Breast epithelium (tissue), 4 donors: ENCODE data around the gene MED10. TPM values are rescaled to one million over a fixed set of nuclear protein-coding genes. Genes with fewer than 3 reads are reported as not detected.

Source experiments
- DNase-seq, 2 donors: peaks; one replicate each; pipeline ENCODE4 v3.0.0-alpha.2; 2019; ENCODE audit warnings: low spot score in 2 of 2
- H3K27ac ChIP-seq, 2 donors: fragments of 200-600 bp; sonication (generic) in 1 of 2; one replicate each; pipeline ENCODE4 v1.5.1; 2016 to 2019; ENCODE audit warnings: mild to moderate bottlenecking in 1 of 2
- H3K27me3 ChIP-seq, 2 donors: fragments of 200-600 bp; sonication (generic) in 1 of 2; one replicate each; pipeline versions ENCODE4 v1.5.1 to v1.6.0; 2017 to 2019; ENCODE audit warnings: control low read depth in 1 of 2, mild to moderate bottlenecking in 1 of 2
- H3K36me3 ChIP-seq: fragments of 200-600 bp; one replicate; pipeline ENCODE4 v1.5.1; 2019
- H3K4me1 ChIP-seq, 2 donors: fragments of 200-600 bp; sonication (generic); one replicate each; pipeline ENCODE4 v1.5.1; 2016 to 2019; ENCODE audit warnings: control low read depth in 1 of 2
- H3K4me3 ChIP-seq, 3 donors: fragments of 200-600 bp; sonication (generic); 1 replicate in 2 of 3; 2 replicates in 1 of 3; pipeline ENCODE4 v1.5.1; 2016 to 2019; ENCODE audit warnings: mild to moderate bottlenecking in 3 of 3, moderate library complexity in 2 of 3
- H3K9me3 ChIP-seq, 2 donors: fragments of 200-600 bp; sonication (generic) in 1 of 2; one replicate each; pipeline ENCODE4 v1.5.1; 2016 to 2019; ENCODE audit warnings: control low read depth in 1 of 2
- CTCF ChIP-seq, 3 donors: fragments of 450-650 bp; IDR thresholded peaks; one replicate each; pipeline ENCODE4 v1.5.1; 2016 to 2017; ENCODE audit warnings: antibody characterized with exemption in 3 of 3, mild to moderate bottlenecking in 3 of 3, moderate library complexity in 3 of 3
- POLR2A ChIP-seq: fragments of 450-650 bp; IDR thresholded peaks from one replicate; pipeline ENCODE4 v1.6.1; 2016; ENCODE audit warnings: antibody characterized with exemption, mild to moderate bottlenecking, moderate library complexity
- POLR2AphosphoS5 ChIP-seq, 3 donors: sonication (generic); formaldehyde crosslinking; IDR thresholded peaks; one replicate each; pipeline ENCODE4 v1.6.1; 2017; ENCODE audit warnings: antibody characterized with exemption in 3 of 3
- intact Hi-C: fragments of 100-400 bp; cut with DNase I; formaldehyde crosslinking; loops from one replicate; pipeline ENCODE4 v1.15.1; 2023; ENCODE audit warnings: low total_unique reads
- total RNA-seq, 3 donors: library from RNA; depleted of rRNA; stranded (reverse); fragments of >200 nt; gene quantifications; one replicate each; pipeline ENCODE4 v1.1.0, GENCODE V29; 2016

The MED10 gene
- total RNA-seq, 3 donors from 2014 or later = 25.6 to 29.9 (median 25.9) TPM

- Histone ChIP-seq H3K4me1 (no peaks in the 10 kb centered on the region), H3K4me3 (no peak overlapping the region), H3K36me3 (no peaks in the 10 kb centered on the region), H3K27me3 (peaks cover 0 to 7% of the 10 kb centered on the region in 2 donors), H3K27ac (no peak overlapping the region), H3K9me3 (peaks cover 0 to 5% of the 10 kb centered on the region in 2 donors)
- TF ChIP-seq POLR2A (no peak), POLR2AphosphoS5 (IDR thresholded peaks at IDR 0.05) (no peak), CTCF (IDR thresholded peaks at IDR 0.05) (no peak)
- no peak for DNase-seq
- intact Hi-C loops = no loop called here
Observed at GRCh38 chr5:6411141-6411540, 32.8 kb upstream of the MED10 start.

GRCh38 chr5:6410421-6410820 lies 32.1 kb upstream of the MED10 start:
- TF ChIP-seq POLR2A (no peak), CTCF (IDR thresholded peaks at IDR 0.05) (no peak), POLR2AphosphoS5 (IDR thresholded peaks at IDR 0.05) (no peak)
- no peaks in the 10 kb centered on the region for H3K36me3 ChIP-seq
- H3K9me3 ChIP-seq = peaks cover 0 to 5% of the 10 kb centered on the region in 2 donors
- no peak for DNase-seq
- intact Hi-C loops = no loop called here
- no peak overlapping the region for H3K4me3 ChIP-seq
- H3K27me3 ChIP-seq = peaks cover 0 to 7% of the 10 kb centered on the region in 2 donors
- no peaks in the 10 kb centered on the region for H3K4me1 ChIP-seq
- H3K27ac ChIP-seq = no peak overlapping the region

- H3K27ac ChIP-seq = no peak overlapping the region
- TF ChIP-seq CTCF (IDR thresholded peaks at IDR 0.05) (no peak), POLR2AphosphoS5 (IDR thresholded peaks at IDR 0.05) (no peak), POLR2A (no peak)
Observed at GRCh38 chr5:6408627-6409446, 30.5 kb upstream of the MED10 start.

GRCh38 chr5:6408260-6408596 lies 29.9 kb upstream of the MED10 start:
- no peak for TF ChIP-seq POLR2A
- no peak for TF ChIP-seq CTCF (IDR thresholded peaks at IDR 0.05)
- TF ChIP-seq POLR2AphosphoS5 (IDR thresholded peaks at IDR 0.05) = no peak
- Histone ChIP-seq H3K4me1 (no peaks in the 10 kb centered on the region), H3K9me3 (peaks cover 0 to 5% of the 10 kb centered on the region in 2 donors), H3K4me3 (no peak overlapping the region), H3K27ac (no peak overlapping the region), H3K27me3 (peaks cover 0 to 4% of the 10 kb centered on the region in 2 donors), H3K36me3 (no peaks in the 10 kb centered on the region)
- intact Hi-C loops = no loop called here
- no peak for DNase-seq

More at GRCh38 chr5:6408627-6409446, 30.5 kb upstream of the MED10 start:
- no peaks in the 10 kb centered on the region for H3K36me3 ChIP-seq
- peaks cover 0 to 4% of the 10 kb centered on the region in 2 donors for H3K27me3 ChIP-seq
- DNase-seq = no peak
- H3K4me3 ChIP-seq = no peak overlapping the region
- no peaks in the 10 kb centered on the region for H3K4me1 ChIP-seq
- peaks cover 0 to 5% of the 10 kb centered on the region in 2 donors for H3K9me3 ChIP-seq
- intact Hi-C loops = no loop called here

- Histone ChIP-seq H3K27ac (no peak overlapping the region), H3K4me1 (no peaks in the 10 kb centered on the region)
Observed at GRCh38 chr5:6407558-6408259, 29.4 kb upstream of the MED10 start.

More at GRCh38 chr5:6407558-6408259, 29.4 kb upstream of the MED10 start:
- DNase-seq = no peak
- Histone ChIP-seq H3K9me3 (peaks cover 0 to 5% of the 10 kb centered on the region in 2 donors), H3K36me3 (no peaks in the 10 kb centered on the region), H3K27me3 (peaks cover 0 to 4% of the 10 kb centered on the region in 2 donors), H3K4me3 (no peak overlapping the region)
- TF ChIP-seq CTCF (IDR thresholded peaks at IDR 0.05) = no peak
- TF ChIP-seq POLR2A = no peak
- TF ChIP-seq POLR2AphosphoS5 (IDR thresholded peaks at IDR 0.05) = no peak
- intact Hi-C loops = no loop called here
